Kidney capillary endothelial cell (primary cell): ENCODE data around the gene DOCK8.
A peak's percentile ranks its signal among the peaks of the same experiment; 100 is the strongest.

Experiments
- DNase-seq: peaks from one replicate; pipeline ENCODE4 v3.0.0-alpha.2; 2018; ENCODE audit warnings: low spot score

Gene DOCK8

GRCh38 chr9:459491-460444 is 245.1 kb downstream of the DOCK8 start:
- DNase-seq: no peak

GRCh38 chr9:462121-462520 is 247.5 kb downstream of the DOCK8 start:
- DNase-seq: no peak

- DNase-seq: no peak
Observed at GRCh38 chr9:462606-463005, 247.9 kb downstream of the DOCK8 start.

GRCh38 chr9:463455-464171 is 248.9 kb downstream of the DOCK8 start:
- DNase-seq: no peak

GRCh38 chr9:466747-467146 is 252.1 kb downstream of the DOCK8 start:
- DNase-seq: no peak

GRCh38 chr9:468766-469426 is 254.2 kb downstream of the DOCK8 start:
- DNase-seq: no peak

- peak; percentile 77 for DNase-seq
Observed at GRCh38 chr9:469672-470551, 255.2 kb downstream of the DOCK8 start.

- peak; percentile 1 for DNase-seq
Observed at GRCh38 chr9:470552-471194, 256.0 kb downstream of the DOCK8 start.

GRCh38 chr9:471320-471719 is 256.7 kb downstream of the DOCK8 start:
- no peak for DNase-seq

- DNase-seq: no peak
Observed at GRCh38 chr9:472479-473075, 257.9 kb downstream of the DOCK8 start.

GRCh38 chr9:477193-477592 is 262.5 kb downstream of the DOCK8 start:
- no peak for DNase-seq

- no peak for DNase-seq
Observed at GRCh38 chr9:479304-479970, 264.8 kb downstream of the DOCK8 start.

- DNase-seq: no peak
Observed at GRCh38 chr9:479971-480350, 265.3 kb downstream of the DOCK8 start.

- DNase-seq: no peak
Observed at GRCh38 chr9:482739-483138, 268.1 kb downstream of the DOCK8 start.

GRCh38 chr9:486156-486555 is 271.5 kb downstream of the DOCK8 start:
- DNase-seq: no peak

- DNase-seq: no peak
Observed at GRCh38 chr9:487429-487828, 272.8 kb downstream of the DOCK8 start.

GRCh38 chr9:488448-488847 is 273.8 kb downstream of the DOCK8 start:
- DNase-seq: no peak

GRCh38 chr9:489198-490197 is 274.8 kb downstream of the DOCK8 start:
- no peak for DNase-seq

- DNase-seq: no peak
Observed at GRCh38 chr9:494764-495163, 280.1 kb downstream of the DOCK8 start.
